AG08395 (cell line): ENCODE data around the gene SIK3.
A peak's percentile ranks its signal among the peaks of the same experiment; 100 is the strongest.
"Not testable (repeated sequence)": the region's sequence is repeated elsewhere in the genome, so short reads cannot be mapped to it uniquely, and the experiment has no call there.

ENCODE experiments used
- DNase-seq: peaks from one replicate; pipeline ENCODE4 v3.0.0; 2012; ENCODE audit warnings: mixed read lengths, low spot score

The SIK3 gene

DNA sequence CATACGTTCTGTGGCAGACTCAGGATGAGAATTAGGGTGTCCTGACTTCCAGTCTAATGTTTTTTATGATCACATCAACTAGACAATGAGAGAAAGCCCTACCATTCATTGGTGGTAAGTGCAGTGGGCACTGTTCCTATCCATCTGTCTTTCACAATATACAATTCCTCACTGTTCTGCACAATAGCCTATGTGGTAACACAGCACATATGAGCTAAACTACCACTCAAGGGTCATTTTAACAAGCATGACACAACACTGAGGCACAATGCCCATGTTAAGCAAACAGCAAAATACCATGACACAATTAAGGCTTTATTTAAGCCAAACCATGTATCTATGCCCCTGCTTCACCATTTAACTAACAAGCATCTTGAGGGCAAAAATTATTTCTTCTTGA is 52.3 kb downstream of the SIK3 start:
- DNase-seq = peak; percentile 24

DNA sequence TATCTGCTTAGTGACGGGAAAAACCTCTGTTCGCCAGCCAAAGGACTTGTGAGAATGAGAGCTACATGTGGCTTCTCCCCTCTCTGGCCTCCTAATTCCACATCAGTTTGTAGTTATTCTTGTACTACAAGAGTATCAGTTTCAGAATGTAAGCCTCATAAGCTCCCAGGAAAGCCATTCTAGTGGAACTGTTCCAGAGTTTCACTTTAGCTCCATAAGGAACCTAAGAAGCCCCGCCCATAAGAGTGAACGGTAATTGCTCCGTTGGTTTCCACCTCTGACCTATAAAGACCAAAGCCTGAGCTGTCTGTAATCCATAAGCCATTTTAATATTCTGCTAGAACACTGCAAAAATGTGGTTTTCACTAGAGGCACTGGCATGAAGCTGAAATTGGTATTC is 53.0 kb downstream of the SIK3 start:
- DNase-seq = peak; percentile 28

DNA sequence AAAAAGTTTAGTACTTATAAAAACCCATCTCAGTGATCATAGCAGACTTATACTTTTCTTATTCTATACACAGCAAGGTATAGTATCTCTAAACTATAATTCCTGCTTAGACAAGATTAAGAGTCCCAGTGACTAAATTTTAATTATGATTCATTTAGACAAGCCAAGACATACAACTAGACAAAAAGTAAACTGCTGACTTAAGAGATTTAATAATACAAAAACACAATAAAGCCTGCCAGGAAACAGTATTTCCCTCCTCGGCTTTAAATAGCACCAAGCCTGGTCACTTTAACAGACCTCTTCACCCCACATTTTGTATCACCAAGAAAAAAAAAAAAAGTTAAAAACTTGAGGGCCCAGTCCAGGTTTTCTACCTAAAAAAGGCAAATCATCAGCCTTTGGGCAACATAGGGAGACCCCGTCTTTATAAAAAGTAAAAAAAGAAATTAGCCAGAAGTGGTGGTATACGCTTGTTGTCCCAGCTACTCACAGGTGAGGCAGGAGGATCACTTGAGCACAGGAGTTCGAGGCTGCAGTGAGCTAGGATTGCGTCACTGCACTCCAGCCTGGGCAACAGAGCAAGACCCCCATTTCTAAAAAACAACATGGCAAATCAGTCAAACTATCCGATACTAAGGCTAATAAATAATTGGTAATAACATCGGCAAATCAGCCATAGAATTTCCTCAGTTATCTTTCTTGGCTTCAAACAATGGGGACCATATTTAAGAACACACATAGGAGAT is 53.8 kb downstream of the SIK3 start:
- DNase-seq = no peak

DNA sequence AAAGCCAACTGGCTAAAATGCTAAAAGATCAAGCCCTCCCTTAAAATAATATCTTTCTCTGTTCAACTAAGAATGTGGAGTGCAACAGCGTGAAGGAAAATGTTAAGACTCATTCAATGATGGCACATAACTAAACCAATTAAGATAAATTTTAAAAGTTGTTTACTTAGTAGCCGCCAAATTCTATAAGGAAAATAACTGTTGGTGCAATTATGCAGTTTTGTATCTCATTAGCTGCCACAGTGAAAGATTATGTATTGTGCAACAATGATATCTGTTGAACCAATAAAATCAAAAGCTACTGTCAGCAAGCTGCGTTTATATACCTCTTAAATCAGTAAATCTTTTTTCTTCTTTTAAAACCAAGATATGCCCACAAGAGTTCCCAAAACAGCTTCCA is 55.5 kb downstream of the SIK3 start:
- DNase-seq = no peak

DNA sequence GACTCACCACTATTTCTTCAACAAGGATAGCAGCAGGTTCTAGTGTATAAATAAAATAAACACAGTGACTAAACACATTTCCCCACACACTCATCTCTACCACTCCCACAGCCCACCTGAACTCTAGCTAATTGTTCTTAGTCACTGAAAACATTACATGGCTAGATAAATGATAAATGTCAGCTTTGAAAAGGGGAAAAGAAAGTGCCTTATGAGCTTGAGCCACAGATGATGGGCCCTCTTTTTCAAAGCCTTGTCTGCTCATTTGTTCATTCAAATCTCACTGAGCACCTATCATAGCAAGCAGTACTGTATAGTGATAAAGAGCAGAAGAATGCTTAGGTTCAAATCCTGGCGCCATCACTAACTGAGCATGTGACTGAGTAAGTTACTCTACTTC is 58.3 kb downstream of the SIK3 start:
- no peak for DNase-seq

DNA sequence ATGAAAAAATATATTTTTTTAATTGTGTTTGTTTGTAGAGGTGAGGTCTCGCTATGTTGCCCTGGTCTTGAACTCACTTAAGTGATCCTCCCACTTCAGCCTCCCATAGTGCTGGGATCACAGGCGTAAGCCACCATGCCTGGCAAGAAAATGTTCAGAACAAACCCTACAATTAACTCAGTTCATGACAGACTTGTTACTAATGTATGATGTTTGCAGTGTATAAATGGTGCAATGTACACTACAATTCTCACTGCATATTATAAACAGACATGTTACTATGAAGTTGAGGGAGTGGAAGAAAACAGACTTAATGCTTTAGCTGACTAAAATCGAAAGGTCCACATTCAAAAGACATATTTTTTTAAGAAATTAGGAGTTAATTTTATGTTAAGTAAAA is 59.0 kb downstream of the SIK3 start:
- no peak for DNase-seq

DNA sequence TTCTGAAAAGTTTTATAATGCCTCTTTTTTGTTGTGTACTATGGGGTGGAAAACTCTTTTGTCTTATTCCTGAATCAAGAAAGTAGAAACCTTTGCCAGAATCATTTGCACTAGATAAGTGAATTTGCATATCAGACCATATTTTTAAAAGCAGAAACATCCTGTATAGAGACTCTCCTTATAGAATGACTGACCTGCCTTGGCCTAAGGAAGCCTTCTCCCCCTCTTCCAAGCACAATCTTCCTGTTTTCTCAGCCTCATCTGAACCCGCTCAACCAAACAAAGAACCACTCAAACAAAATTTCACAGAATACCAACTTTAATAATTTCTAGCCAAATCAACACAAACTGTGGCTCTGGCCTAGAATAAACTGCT is 60.3 kb downstream of the SIK3 start:
- DNase-seq = no peak

DNA sequence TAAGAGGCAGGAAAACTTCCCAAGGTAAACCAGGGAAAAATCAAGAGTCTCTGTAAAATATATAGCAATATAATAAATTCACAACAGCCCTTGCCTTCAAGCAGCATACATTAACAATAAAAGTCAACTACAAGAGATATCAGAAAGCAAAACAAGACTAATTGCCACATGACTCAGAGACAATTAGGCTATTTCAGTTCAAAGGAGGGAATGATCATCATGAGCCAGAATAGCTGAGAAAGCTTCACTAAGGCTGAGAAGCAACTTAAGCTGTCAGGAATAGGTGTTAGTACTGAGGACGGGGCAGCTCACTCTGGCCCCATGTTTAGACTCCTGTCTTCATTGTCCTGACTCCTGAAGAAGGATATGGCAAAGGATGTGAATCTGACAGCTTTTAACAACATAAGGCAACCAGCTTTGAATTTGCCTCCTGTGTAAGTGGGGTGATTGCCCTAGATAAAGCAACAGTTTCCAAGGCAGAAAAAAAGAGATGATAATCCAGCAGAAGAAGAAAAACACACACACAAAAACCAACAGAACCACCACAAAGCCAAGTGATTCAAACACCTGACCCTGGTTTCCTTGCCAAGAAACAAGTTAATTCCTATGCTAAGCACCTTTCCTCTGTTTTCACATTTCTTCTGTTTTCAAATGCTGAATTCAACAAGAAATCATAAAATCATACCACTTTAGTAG is 60.8 kb downstream of the SIK3 start:
- no peak for DNase-seq

DNA sequence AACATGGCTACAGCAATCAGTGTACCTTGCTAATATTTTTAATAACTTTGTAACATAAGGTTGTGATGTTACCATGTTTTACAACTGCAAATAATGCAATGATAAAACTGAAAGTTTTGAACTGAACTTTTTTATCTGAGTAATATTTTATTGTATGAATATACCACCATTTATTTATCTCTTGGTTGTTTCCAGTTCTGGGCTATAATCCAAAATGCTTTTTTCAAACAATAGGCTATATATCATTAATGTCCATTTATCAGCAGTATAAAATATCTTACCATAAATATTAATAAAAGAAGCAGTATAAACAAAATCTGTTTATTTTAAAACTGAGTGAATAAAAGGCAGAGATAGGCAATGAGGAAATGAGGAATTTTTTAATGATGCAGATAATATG is 63.3 kb downstream of the SIK3 start:
- DNase-seq = no peak

DNA sequence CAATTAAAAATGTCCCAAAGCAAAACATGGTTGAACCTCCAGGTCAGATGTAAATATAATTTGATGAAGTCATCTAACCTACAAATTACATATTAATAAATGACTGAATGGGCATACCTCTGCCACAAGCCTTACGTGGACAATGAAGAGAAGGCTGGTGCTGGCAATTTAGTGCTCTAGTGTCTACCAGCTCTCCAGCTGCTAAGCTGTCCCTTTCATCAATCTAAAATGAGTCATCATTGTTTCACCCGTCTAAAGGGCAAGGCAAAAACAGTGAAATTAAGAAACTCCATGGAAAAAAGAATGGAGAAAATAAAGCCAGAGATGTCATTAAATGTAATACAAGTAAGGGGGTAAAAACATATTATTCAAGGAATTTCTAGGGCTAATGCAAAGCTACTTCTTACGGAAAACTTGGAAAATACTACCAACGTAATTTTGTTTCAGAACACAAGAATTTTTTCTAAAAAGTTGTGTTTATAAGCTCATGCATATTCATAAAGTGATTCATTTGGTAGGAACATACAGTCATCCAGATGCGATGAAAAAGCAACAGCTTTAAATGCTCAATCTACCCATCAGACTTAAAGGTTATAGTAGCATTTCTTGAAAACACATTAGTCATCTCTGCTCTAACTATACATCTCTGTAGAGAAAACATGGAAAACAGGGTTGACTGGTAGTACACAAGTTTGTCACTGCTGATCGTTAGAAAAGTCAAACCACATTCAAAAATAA is 71.5 kb downstream of the SIK3 start:
- DNase-seq = peak; percentile 40

DNA sequence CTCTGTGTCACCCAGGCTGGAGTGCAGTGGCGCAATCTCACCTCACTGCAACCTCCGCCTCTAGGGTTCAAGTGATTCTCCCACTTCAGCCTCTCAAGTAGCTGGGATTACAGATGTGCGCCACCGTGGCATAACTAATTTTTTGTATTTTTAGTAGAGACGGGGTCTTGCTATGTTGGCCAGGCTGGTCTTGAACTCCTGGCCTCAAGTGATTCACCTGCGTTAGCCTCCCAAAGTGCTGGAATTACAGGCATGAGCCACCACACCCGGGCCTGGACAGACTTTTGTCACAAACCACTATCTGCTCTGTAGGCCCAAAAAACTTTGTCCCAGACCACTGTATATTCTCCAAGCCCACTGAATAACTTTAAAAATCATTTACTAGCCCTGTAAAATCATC is 74.5 kb downstream of the SIK3 start:
- DNase-seq = not testable (repeated sequence)

DNA sequence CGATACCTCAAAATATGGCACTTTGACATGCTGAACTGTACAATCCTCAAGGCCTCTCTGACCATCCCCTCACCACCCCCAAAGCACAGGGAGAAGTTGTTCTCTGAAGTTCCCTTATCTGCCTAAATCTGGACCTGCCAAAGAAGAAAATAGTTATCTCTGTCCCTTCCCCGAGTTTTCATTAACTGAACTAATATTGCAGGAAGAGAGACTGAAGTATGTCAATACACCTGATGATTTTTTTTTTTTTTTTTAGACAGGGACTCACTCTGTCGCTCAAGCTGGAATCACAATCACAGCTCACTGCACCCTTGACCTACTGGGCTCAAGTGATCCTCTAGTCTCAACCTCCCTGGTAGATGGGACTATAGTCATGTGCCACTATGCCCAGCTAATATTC is 75.0 kb downstream of the SIK3 start:
- no peak for DNase-seq

DNA sequence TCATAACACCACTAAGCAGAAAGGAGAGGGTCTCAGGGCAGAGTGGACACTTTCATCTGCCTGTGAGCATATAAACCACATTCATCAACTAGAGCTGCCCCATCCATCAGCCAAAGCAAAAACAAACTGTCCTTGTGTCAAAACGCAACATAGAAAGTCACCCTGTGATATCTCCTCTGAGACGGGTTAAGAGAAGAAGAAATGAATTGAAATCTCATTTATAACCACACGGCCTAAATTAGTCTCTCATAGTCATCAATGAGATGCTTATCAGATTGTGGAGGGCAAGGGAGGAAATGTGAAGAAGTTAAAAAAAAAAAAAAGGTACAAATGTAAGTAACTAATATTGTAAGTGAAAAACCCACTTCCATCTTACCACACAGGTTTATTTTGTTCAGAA is 75.7 kb downstream of the SIK3 start:
- no peak for DNase-seq

DNA sequence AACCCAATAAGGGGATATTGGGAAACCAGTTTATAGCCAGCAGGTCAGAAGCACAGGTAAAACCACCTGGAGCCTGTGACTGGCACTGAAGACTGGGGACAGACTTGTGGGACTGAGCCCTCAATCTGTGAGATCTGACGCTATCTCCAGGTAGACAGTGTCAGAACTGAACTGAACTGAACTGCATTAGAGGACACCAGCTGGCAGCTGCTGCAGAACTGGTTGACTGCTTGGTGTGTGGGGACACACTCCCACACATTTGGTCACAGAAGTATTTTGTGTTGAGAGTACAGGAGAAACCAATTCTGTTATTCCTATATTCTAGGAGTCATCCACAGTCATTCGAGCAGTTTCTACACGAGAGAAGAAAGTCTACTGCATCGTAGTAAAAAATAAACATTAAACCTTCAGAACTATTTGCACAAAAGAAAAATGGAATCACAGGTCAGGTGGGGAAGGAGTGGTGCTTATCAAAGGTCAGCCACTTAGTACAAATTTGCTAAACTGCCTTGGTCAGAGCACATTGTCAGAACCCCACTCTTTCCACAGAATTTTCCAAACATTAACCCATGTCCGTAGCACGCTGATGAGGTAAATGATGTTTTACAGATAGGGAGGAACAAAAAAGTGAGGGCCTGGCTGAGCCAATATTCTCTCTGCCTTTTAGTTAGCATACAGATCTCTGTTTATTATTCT is 77.2 kb downstream of the SIK3 start:
- no peak for DNase-seq

DNA sequence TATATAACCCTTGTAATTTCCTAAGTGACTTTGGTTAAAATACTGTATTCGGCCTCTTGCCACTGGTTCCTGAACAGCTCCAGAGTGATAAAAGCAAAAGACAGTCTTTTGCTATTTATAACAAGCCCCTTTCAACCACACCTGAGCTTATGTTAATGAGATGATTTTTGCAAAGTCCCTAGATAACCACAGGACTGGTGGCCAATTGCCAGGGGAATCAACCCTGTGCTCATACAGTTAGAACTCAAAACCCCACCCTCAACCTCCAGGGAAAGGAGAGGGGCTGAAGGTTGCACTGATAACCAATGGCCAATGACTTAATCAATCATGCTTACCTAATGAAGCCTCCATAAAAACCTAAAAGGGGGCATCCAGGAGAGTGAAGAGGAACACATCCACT is 77.9 kb downstream of the SIK3 start:
- DNase-seq = no peak

DNA sequence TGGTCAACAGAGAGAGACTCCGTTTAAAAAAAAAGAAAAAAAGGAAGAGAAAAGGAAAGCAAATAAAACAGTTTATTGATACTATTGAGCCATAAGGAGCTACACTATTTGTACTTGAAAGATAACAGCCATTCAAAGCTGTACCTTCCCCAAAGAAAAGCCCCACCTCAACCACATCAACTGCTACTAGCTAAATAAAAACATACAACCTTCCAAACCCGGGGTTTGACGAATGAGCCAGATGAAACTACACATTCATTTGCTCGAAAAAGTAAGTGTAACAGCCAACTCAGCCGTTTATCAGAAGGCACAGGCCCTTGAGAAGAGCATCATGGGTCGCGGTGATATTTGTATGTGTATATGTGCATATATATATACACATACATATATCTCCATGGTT is 78.4 kb downstream of the SIK3 start:
- no peak for DNase-seq

DNA sequence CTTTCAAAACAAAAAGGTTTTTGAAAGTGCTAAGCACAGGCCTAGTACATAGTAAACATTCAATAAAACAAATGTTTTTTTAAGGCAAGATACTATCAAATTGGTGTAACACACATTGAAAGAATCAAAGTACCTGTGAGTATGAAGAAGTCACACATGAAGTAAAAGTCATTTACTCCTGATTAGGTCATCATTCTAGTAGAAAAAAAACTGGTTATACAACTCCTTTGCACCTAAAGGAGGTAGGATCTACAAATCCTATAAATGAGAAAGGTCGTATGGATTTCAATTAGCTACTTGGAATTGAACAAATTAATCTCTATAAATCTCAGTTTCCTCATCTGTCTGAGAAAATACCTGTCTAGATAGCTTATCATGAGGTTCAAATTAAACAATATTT is 80.8 kb downstream of the SIK3 start:
- DNase-seq = no peak

DNA sequence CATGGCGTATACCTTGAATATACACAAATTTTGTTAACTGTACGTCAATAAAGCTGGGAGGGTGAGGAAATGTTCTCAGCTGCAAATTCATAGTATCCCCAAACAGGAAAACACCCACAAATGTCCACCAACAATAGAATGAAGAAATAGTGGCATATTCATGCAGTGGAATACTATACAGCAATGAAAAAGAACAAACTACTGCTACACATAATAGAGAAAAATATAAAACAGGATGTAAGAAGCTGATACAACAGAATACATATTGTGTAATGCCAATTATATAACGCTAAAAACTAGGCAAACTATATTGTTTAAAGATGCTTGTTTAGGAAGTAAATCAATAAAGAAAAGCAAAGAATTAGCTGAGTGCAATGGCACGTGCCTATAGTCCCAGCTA is 81.5 kb downstream of the SIK3 start:
- DNase-seq = no peak

DNA sequence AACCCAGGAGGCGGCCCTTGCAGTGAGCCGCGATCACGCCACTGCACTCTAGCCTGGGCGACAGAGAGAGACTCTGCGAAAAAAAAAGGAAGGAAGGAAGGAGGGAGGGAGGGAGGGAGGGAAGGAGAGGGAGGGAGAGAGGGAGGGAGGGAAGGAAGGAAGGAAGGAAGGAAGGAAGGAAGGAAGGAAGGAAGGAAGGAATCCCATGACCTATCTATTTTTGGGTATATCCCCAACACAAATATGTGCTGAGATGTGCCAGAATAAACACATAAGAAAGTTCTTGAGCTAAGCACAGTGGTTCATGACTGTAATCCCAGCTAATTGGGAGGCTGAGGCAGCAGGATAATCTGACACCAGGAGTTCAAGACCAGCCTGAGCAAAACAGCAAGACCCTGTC is 82.0 kb downstream of the SIK3 start:
- DNase-seq = no peak

DNA sequence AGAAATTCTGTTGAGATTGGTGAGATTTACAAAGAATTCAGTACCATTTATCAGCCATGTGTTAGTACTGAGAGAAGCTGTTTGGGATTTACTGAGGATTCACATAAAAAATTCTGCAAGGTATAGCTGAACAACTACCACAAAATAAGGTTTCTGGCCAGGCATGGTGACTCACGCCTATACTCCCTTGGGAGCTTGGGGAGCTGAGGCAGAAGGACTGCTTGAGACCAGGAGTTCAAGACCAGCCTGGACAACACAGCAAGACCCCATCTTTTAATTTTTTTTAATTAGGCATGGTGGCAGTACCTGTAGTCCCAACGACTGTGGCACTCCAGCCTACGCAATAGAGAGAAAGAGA is 86.7 kb downstream of the SIK3 start:
- DNase-seq = no peak

DNA sequence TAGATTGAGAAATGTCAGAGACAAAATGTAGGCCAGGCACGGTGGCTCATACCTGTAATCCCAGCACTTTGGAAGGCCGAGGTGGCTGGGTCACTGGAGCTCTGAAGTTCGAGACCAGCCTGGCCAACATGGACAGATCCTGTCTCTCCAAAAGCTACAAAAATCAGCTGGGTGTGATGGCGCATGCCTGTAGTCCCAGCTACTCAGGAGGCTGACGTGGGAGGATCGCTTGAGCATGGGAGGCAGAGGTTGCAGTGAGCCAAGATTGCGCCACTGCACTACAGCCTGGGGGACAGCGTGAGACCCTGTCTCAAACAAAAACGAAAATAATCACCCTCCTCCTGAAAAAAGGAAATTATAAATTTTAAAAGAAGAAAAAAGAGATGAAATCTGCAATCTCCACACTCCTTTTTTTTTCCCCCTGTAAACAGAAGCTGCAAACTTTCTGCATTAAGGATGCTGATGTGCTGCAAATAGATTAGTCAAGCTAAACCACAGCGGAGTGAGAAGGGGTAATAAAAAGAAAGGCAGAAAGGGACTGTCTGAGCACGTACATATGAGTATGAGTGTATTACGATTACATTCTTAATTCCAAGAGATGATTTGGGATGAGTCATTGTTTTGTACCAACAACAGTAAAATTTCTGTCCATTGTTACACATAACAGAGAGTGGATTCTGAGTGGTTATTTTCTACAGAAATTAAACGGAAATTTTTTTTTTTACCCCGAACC is 87.3 kb downstream of the SIK3 start:
- DNase-seq = peak; percentile 92
